T-helper 1 cell treated with Interleukin-12 subunit alpha and Interleukin-12 subunit beta and Interleukin-4 antibody, amounts not matched to agents 30 μg/mL and 1 μg/mL, for 36 hours (primary cell): ENCODE data around the gene UCK2.

ENCODE experiments used
- H3K27ac Mint-ChIP-seq: one replicate; pipeline ENCODE4 v1.8.0; 2021; ENCODE audit warnings: mild to moderate bottlenecking, mixed read lengths
- H3K27me3 Mint-ChIP-seq: one replicate; pipeline ENCODE4 v1.8.0; 2021; ENCODE audit warnings: low read depth, mixed read lengths
- H3K36me3 Mint-ChIP-seq: one replicate; pipeline ENCODE4 v1.8.0; 2021; ENCODE audit warnings: low read depth, mixed read lengths
- H3K4me1 Mint-ChIP-seq: one replicate; pipeline ENCODE4 v1.8.0; 2021; ENCODE audit warnings: low read depth, mixed read lengths
- H3K4me3 Mint-ChIP-seq: one replicate; pipeline ENCODE4 v1.8.0; 2021; ENCODE audit warnings: mild to moderate bottlenecking, moderate library complexity, mixed read lengths
- H3K9me3 Mint-ChIP-seq: one replicate; pipeline ENCODE4 v1.8.0; 2021; ENCODE audit warnings: mixed read lengths

Gene UCK2

DNA sequence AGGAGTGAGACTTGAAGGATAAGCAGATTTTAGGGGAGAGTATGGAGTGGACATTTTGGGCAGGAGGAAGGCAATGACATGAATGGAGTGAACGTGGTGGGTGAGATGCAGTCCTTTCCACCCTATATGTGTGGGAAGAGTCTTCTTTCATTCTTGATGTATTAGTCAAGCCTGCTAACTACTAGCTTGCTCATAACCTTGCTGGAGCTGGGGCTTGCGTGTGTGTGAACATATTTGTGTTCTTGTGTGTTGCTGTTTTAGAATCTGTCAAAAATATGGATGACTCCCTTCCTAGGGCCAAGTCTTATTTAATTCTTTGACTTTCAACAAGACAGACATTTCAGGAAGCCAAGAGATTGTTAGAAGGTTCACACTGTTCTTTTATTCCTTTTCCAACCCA is 132.7 kb downstream of the UCK2 start:
- Mint-ChIP-seq H3K4me3 (no peak overlapping the region), H3K9me3 (no peaks in the 10 kb centered on the region), H3K36me3 (no peaks in the 10 kb centered on the region), H3K27ac (no peak overlapping the region), H3K4me1 (no peaks in the 10 kb centered on the region), H3K27me3 (peaks cover 3% of the 10 kb centered on the region)

GRCh38 chr1:165960881-165961280 is 133.5 kb downstream of the UCK2 start:
- no peaks in the 10 kb centered on the region for H3K4me1 Mint-ChIP-seq
- peaks cover 3% of the 10 kb centered on the region for H3K27me3 Mint-ChIP-seq
- H3K4me3 Mint-ChIP-seq, result no peak overlapping the region
- H3K9me3 Mint-ChIP-seq, result no peaks in the 10 kb centered on the region
- H3K36me3 Mint-ChIP-seq, result no peaks in the 10 kb centered on the region
- no peak overlapping the region for H3K27ac Mint-ChIP-seq
